Activated CD4-positive, alpha-beta T cell treated with anti-CD3 and anti-CD28 coated beads, Interleukin-2, amount 10 ng/mL, durations not matched to agents 24 days and 14 days (primary cell): Measurements from ENCODE around the gene MRPL24. TPM values are rescaled to one million over a fixed set of nuclear protein-coding genes. Genes with fewer than 3 reads are reported as not detected.

ENCODE experiments used
- DNase-seq: peaks from one replicate; pipeline ENCODE4 v3.0.0; 2022
- H3K27ac Mint-ChIP-seq: one replicate; pipeline ENCODE4 v1.8.0; 2022; ENCODE audit warnings: mild to moderate bottlenecking, mixed read lengths
- H3K27me3 Mint-ChIP-seq: one replicate; pipeline ENCODE4 v1.8.0; 2022; ENCODE audit warnings: mixed read lengths
- H3K36me3 Mint-ChIP-seq: one replicate; pipeline ENCODE4 v1.8.0; 2022; ENCODE audit warnings: low read depth, mild to moderate bottlenecking, mixed read lengths
- H3K4me1 Mint-ChIP-seq: one replicate; pipeline ENCODE4 v1.8.0; 2021; ENCODE audit warnings: mixed read lengths
- H3K4me3 Mint-ChIP-seq: one replicate; pipeline ENCODE4 v1.8.0; 2022; ENCODE audit warnings: mild to moderate bottlenecking, moderate library complexity, mixed read lengths
- H3K9me3 Mint-ChIP-seq: one replicate; pipeline ENCODE4 v1.8.0; 2021; ENCODE audit warnings: mixed read lengths
- intact Hi-C: fragments of 100-400 bp; cut with micrococcal nuclease; formaldehyde crosslinking; loops from one replicate; pipeline ENCODE4 v1.15.1; 2023
- total RNA-seq: library from RNA; stranded (reverse); gene quantifications from 2 replicates; pipeline ENCODE4 v1.2.3, GENCODE V29; 2022

The MRPL24 gene
- total RNA-seq, 1 donor from 2014 or later: 134 TPM

DNA sequence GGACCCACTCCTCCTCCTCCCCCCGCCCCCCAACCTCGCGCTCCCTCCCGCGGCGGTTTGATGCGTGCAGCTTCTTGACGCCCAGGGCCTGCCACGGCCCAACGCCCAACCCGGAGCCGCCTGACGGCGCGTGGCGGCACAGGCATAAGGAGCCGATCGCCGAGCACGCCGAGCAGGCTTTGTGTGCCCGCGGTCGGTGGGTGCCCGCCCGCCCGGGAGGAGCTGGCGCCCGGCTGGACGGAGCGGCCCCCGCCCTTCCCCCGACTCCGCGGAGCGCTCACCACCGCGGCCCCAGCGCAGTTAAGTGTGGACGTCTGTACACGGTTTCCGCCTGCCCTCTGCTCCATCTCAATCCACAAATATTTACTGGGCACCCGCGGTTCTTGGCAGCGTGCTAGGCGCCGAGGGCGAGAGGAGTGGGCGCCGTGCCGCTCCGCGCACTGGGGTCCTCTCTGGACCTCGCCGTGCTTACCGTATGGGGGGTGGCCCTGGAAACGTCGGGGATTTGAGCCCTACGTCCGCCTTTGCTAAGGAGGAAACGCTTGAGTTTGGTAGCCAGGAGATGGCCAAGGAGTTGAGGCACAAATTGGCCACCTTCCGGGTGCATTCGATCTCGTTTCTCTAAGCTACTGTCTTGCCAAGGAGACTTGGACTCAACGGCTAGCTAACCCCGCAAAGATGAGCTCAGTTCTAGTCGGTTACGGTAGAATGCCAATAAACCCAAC is 11.0 kb upstream of the MRPL24 start:
- no peaks in the 10 kb centered on the region for H3K27me3 Mint-ChIP-seq
- peaks cover 33% of the 10 kb centered on the region for H3K36me3 Mint-ChIP-seq
- H3K27ac Mint-ChIP-seq: peak overlapping the region; percentile 96
- peaks cover 33% of the 10 kb centered on the region for H3K4me1 Mint-ChIP-seq
- H3K4me3 Mint-ChIP-seq: peak overlapping the region; percentile 97
- intact Hi-C loops: loop anchor here (1.0 to 10.0 kb wide), 4 partner anchors 11 to 557 kb away; partner anchors contain the start of genes ISG20L2, METTL25B, MRPL24 and PRCC
- peak; percentile 98 for DNase-seq
- H3K9me3 Mint-ChIP-seq: no peaks in the 10 kb centered on the region

DNA sequence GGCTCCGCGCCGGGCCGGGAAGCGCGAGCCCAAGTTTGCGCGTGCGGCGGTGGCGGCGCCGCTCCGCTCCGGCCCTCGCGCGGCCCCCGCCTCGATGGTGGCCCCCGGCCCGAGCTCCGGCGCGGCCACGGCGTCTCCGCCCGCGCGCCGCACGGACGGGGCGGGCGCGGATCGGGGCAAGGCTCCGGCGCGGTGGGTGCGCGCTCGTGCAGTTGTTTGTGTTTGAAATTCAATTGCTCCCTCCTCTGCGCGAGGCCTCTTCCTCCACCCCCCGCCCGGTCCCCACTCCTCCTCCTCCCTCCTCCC is 10.5 kb upstream of the MRPL24 start, which contains the start of gene HDGF:
Gene HDGF, minus strand, starts transcription at position 225 of the 306 bp plus-strand sequence. CDS start 246 bp downstream, outside the sequence.
- peaks cover 34% of the 10 kb centered on the region for H3K4me1 Mint-ChIP-seq
- H3K36me3 Mint-ChIP-seq: peaks cover 35% of the 10 kb centered on the region
- no peak for DNase-seq
- H3K27me3 Mint-ChIP-seq: no peaks in the 10 kb centered on the region
- H3K27ac Mint-ChIP-seq: peak within 1 kb of the TSS; percentile 96
- intact Hi-C loops: loop anchor here (1.0 to 10.0 kb wide), 4 partner anchors 10 to 557 kb away; partner anchors contain the start of genes ISG20L2, METTL25B, MRPL24 and PRCC
- H3K4me3 Mint-ChIP-seq: peak within 1 kb of the TSS; percentile 97
- no peaks in the 10 kb centered on the region for H3K9me3 Mint-ChIP-seq

DNA sequence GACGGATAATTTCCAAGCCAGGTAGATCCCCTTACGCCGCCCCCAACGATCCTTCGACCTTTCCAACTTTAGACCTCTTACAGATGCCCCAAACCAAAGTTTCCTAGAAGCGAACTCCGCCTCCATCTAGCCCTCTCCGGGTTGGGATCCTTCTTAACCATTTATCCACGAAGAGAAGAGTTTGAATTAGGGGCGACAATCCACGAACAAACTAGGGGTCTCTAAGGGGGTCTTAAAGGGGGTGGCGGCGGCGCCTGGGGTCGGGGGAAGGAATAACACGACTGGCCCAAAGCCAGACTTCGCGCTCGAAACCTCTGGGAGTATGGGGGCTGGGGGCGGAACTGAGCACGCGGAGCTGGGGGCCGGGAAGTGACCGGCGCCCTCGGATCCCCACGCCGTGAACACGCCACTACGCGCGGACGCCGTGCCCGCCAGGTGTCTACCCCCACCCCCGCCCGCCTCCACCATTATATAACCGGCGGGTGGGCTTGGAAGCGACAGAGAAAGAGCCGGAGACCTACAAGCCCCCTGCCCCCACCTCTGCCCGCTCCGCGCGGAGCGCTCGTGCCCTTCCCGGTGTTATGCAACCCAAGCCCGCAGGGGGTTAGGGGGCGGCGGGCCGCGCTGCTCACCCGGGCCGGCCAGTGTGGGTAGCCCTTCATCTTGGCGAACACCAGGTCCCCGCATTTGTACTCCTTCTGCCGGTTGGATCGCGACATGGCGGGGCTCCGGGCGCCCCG is 10.0 kb upstream of the MRPL24 start:
- peaks cover 36% of the 10 kb centered on the region for H3K36me3 Mint-ChIP-seq
- DNase-seq: peak; percentile 82
- H3K4me1 Mint-ChIP-seq: peaks cover 38% of the 10 kb centered on the region
- intact Hi-C loops: loop anchor here (1.0 to 10.0 kb wide), 4 partner anchors 10 to 556 kb away; partner anchors contain the start of genes ISG20L2, METTL25B, MRPL24 and PRCC
- H3K27ac Mint-ChIP-seq: peak overlapping the region; percentile 96
- H3K27me3 Mint-ChIP-seq: no peaks in the 10 kb centered on the region
- peak overlapping the region; percentile 97 for H3K4me3 Mint-ChIP-seq
- no peaks in the 10 kb centered on the region for H3K9me3 Mint-ChIP-seq

DNA sequence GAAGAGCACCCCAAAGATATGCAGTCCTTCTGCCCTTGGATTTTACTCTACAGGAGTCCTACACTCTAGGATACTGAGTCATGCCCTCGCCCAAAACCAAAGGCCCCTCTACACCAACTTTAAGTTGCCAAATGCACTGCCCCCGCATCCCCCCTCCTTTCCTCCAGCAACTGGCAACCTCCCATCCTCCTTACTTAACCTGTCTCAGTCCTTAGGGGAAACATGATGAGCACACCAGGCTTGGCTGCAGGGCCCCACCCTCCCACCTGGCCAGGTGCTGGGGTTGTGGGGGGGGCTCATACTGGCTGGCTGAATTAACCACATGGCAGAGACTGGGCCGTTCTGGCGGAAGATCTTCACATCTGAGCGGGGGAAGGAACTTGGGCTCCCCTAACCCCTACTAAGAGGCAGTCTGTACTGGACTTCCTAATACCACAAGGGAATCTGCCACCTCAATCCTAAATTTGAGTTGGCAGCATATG is 9.3 kb upstream of the MRPL24 start:
- intact Hi-C loops: loop anchor here (10.0 kb wide), 1 partner anchor 555 kb away; the partner anchor contains the start of gene SLC25A44

DNA sequence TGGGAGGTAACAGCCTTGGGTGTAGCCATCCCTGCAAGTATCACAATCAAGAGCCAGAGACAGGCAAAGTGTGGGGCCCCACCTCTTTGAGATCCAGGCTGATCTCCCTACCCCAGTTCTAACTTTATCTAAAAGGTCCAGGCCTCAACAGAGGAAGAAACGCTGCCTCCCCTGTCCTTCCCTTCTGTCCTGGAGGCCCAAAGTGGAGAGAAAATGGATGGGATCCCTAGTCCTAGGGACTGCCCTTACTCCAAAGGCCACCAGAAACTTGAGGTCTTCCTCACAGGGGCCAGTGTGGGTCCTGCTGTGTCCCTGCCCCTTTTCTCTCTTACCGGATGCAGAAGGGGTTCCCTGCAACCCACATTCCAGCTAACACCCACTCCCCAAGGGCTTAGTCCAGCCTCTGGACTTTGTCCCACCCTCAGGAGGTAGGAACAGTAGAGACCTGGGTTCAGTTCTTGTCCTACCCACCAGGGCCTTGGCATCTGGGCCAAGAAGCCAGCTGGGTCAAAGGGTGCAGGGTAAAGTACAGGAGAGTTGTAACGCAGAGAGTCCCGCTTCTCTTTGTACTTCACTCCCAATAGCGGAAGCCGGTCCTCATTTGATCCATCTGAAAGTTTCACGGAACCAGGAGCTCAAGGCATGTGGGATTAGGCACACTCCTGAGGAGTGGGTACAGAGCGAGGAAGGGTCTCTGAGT is 8.7 kb upstream of the MRPL24 start:
- Mint-ChIP-seq H3K27me3 (no peaks in the 10 kb centered on the region), H3K27ac (peak overlapping the region; percentile 96), H3K4me1 (peaks cover 42% of the 10 kb centered on the region), H3K4me3 (peak overlapping the region; percentile 97), H3K9me3 (no peaks in the 10 kb centered on the region), H3K36me3 (peaks cover 48% of the 10 kb centered on the region)
- peak; percentile 69 for DNase-seq
- intact Hi-C loops: loop anchor here (10.0 kb wide), 1 partner anchor 555 kb away; the partner anchor contains the start of gene SLC25A44

More for the DNA sequence above, 9.3 kb upstream of the MRPL24 start:
- no peaks in the 10 kb centered on the region for H3K27me3 Mint-ChIP-seq
- peaks cover 43% of the 10 kb centered on the region for H3K36me3 Mint-ChIP-seq
- DNase-seq: peak; percentile 71
- no peaks in the 10 kb centered on the region for H3K9me3 Mint-ChIP-seq
- peak overlapping the region; percentile 97 for H3K4me3 Mint-ChIP-seq
- H3K27ac Mint-ChIP-seq: peak overlapping the region; percentile 96
- peaks cover 42% of the 10 kb centered on the region for H3K4me1 Mint-ChIP-seq

DNA sequence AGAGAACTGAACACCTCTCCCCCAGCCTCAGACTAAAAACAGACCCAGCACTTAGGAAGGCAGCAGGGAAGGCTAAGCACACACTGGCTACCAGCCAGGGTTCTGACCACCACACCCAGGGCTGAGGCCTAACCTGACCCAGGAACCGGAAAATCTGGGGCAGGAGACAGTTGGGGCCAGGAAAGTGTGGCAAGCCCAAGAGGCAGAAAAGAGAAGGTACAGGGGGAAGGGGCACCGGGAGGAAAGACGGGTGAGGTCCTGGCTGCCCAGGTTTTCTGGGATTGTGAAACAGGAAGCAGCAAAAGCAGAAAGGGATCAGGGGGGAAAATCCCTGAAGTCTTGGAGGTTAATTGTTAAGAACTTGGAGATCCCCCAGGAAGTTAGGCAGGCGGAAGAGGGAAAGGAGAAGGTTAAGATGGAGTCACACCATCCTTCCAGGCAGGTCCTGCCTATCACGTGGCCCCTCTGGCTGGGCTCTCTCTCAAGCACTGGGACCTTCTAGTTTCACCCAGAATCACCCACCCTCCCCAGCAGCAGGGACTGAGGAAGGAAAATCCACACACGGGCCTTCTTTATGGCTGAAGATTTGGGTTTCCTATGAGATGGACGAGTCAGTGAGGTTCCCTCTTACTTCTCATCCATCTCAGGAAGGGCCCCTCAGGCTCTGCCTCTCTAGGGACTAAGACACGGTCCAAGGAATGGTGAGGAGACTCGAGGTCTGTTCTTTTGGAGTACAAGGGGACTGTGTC is 8.0 kb upstream of the MRPL24 start:
- DNase-seq: peak; percentile 73
- Mint-ChIP-seq H3K27me3 (no peaks in the 10 kb centered on the region), H3K4me3 (peak overlapping the region; percentile 97), H3K27ac (peak overlapping the region; percentile 96), H3K9me3 (no peaks in the 10 kb centered on the region), H3K4me1 (peaks cover 43% of the 10 kb centered on the region), H3K36me3 (peaks cover 52% of the 10 kb centered on the region)
- intact Hi-C loops: no loop called here

DNA sequence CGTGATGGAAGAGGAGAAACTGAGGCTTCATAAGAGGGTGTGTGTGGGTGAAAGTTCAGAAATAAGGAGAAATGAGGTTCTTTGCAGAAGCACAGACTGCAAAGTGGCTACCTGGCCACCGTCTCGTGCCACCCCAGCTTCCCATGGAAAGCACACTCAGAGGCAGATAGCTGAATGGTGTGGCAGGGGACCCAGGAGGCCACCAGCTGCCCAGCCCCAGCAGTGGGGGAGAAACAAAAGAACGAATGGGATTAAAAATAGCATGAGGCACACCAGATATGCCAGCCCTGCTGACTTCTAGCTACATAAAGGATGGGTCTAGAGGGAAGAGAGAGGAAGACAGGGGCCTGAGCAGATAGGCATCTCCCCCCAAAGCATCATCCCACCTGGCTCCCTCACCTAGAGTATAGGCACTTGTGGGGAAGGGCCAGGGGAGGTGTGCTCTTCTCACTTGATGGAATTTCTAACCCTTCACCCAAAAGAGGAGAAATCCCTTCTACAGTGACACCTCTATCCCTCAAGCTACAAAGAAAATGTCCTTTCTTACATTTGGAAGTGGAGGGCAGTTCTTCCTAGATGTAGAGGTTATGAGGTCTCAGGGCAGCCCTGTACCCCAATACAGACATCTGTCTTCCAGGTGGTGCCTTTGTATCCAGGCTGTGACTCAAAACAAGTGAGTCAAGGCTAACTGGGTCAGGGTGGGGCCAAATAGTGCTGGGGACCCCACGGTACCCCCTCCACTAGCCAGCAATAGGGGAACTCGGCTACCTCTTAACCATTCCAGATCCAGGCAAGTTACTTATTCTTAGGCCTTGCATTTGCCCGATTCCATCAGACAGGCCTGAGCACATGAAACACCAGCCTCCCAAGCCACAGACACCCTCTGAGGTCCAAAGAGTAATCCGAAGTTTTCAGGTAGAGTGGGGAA is 7.1 kb upstream of the MRPL24 start:
- no peak for DNase-seq
- intact Hi-C loops: no loop called here
- H3K4me3 Mint-ChIP-seq: peak overlapping the region; percentile 97
- H3K9me3 Mint-ChIP-seq: no peaks in the 10 kb centered on the region
- H3K4me1 Mint-ChIP-seq: peaks cover 41% of the 10 kb centered on the region
- H3K27me3 Mint-ChIP-seq: no peaks in the 10 kb centered on the region
- H3K27ac Mint-ChIP-seq: peak overlapping the region; percentile 96
- H3K36me3 Mint-ChIP-seq: peaks cover 60% of the 10 kb centered on the region

DNA sequence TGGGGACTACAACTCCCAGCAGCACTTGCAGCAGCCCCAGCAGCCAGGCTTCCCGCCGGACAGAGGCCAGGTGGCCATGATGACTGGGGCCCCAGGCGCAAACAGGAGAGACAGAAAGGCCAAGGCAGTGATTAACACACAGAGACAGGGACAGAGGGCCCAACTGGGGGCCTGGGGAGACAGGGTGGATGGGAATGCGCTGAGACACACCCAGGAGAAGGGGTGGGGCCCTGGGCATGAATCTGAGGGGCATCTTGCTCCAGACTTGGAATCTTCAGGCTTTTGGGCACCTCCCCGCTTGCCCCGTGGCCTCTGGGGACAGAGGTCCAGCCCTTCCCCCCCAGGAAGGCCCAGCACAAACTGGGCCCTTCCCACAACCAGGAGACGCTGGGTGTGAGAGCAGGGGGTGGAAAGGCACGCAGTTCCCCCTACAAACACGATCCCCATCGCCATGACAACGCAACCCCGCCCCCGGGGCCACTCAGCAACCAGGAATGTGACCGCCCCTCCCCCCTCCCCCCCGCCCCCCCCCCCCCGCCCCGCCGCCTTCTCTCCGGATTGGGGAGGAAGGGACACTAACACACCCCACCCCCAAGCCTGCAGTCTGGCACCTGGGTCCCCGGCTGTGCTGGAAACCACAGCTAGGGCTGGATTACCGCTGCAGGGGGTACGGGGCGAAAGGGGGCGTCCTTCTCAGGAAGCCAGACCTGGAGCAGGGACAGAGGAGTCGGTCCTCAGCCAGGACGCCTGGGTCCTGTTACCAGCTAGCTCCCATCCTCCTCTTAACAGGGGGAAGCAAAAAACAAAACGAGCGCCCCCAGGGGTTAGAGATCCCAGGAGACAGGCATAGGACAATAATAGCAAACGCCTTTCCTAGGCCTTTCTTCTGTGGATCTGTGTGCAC is 6.1 kb upstream of the MRPL24 start:
- Mint-ChIP-seq H3K36me3 (peaks cover 66% of the 10 kb centered on the region), H3K9me3 (no peaks in the 10 kb centered on the region), H3K4me3 (peak overlapping the region; percentile 97), H3K4me1 (peaks cover 40% of the 10 kb centered on the region), H3K27me3 (no peaks in the 10 kb centered on the region), H3K27ac (peak overlapping the region; percentile 96)
- intact Hi-C loops: no loop called here
- DNase-seq: peak; percentile 85

GRCh38 chr1:156746406-156746727 is 5.5 kb upstream of the MRPL24 start:
- intact Hi-C loops: no loop called here
- peaks cover 44% of the 10 kb centered on the region for H3K4me1 Mint-ChIP-seq

GRCh38 chr1:156745881-156746280 is 5.0 kb upstream of the MRPL24 start:
- DNase-seq: no peak
- Mint-ChIP-seq H3K4me1 (peaks cover 46% of the 10 kb centered on the region), H3K27me3 (no peaks in the 10 kb centered on the region), H3K36me3 (peaks cover 70% of the 10 kb centered on the region), H3K4me3 (no peak overlapping the region), H3K9me3 (no peaks in the 10 kb centered on the region), H3K27ac (peak overlapping the region; percentile 70)
- intact Hi-C loops: no loop called here

More at GRCh38 chr1:156746406-156746727, 5.5 kb upstream of the MRPL24 start:
- H3K36me3 Mint-ChIP-seq: peaks cover 67% of the 10 kb centered on the region
- H3K27me3 Mint-ChIP-seq: no peaks in the 10 kb centered on the region
- no peaks in the 10 kb centered on the region for H3K9me3 Mint-ChIP-seq
- peak overlapping the region; percentile 97 for H3K4me3 Mint-ChIP-seq
- H3K27ac Mint-ChIP-seq: peak overlapping the region; percentile 94
- no peak for DNase-seq

- Mint-ChIP-seq H3K27ac (peak overlapping the region; percentile 70), H3K4me3 (no peak overlapping the region), H3K9me3 (no peaks in the 10 kb centered on the region), H3K27me3 (no peaks in the 10 kb centered on the region), H3K4me1 (peaks cover 50% of the 10 kb centered on the region), H3K36me3 (peaks cover 69% of the 10 kb centered on the region)
- no peak for DNase-seq
- intact Hi-C loops: loop anchor here (5.0 kb wide), 1 partner anchor 72 kb away; the partner anchor contains the start of gene SH2D2A
These were observed 4.0 kb upstream of the MRPL24 start for GRCh38 chr1:156744786-156745419.
